Measurements from ENCODE around the gene RHBDL3. TPM values are rescaled to one million over a fixed set of nuclear protein-coding genes. Genes with fewer than 3 reads are reported as not detected.
A peak's percentile ranks its signal among the peaks of the same experiment; 100 is the strongest.
"Not testable (repeated sequence)": the region's sequence is repeated elsewhere in the genome, so short reads cannot be mapped to it uniquely, and the experiment has no call there.

RHBDL3 gene
- under 1 TPM in 1 of 2 donors, not detected in 1; 0.86 TPM for total RNA-seq
- long read RNA-seq, donor 1, result 0 reads
- long read RNA-seq, donor 2, partial matches to known transcripts, result 0 of 1 reads
- long read RNA-seq, donor 2, other reads (novel, unspliced or antisense), result 1 of 1 reads

GRCh38 chr17:32265192-32265923 lies at the start of gene RHBDL3:
Gene RHBDL3 (plus strand): TSS chr17:32265832. CDS start chr17:32266190, 358 bp downstream.
- intact Hi-C loops (cut with DNase I), result no loop called here
- no peak for DNase-seq (ENCODE audit: low spot score)

GRCh38 chr17:32222621-32223020 lies 43.0 kb upstream of the RHBDL3 start:
- DNase-seq (ENCODE audit: low spot score), result no peak
- intact Hi-C loops (cut with DNase I), result no loop called here

- intact Hi-C loops (cut with DNase I), result no loop called here
- DNase-seq (ENCODE audit: low spot score), result no peak
These were observed 41.9 kb upstream of the RHBDL3 start for GRCh38 chr17:32223703-32224102.

GRCh38 chr17:32226886-32227285 lies 38.7 kb upstream of the RHBDL3 start:
- no peak for DNase-seq (ENCODE audit: low spot score)
- intact Hi-C loops (cut with DNase I), result no loop called here

GRCh38 chr17:32227910-32228309 lies 37.7 kb upstream of the RHBDL3 start:
- no peak for DNase-seq (ENCODE audit: low spot score)
- intact Hi-C loops (cut with DNase I), result no loop called here

GRCh38 chr17:32235588-32235987 lies 30.0 kb upstream of the RHBDL3 start:
- intact Hi-C loops (cut with DNase I), result no loop called here
- no peak for DNase-seq (ENCODE audit: low spot score)

GRCh38 chr17:32239456-32239855 lies 26.2 kb upstream of the RHBDL3 start:
- DNase-seq (ENCODE audit: low spot score), result no peak
- intact Hi-C loops (cut with DNase I), result no loop called here

- intact Hi-C loops (cut with DNase I), result no loop called here
- DNase-seq (ENCODE audit: low spot score), result no peak
These were observed 24.9 kb upstream of the RHBDL3 start for GRCh38 chr17:32240750-32241149.

GRCh38 chr17:32241640-32242039 lies 24.0 kb upstream of the RHBDL3 start:
- no peak for DNase-seq (ENCODE audit: low spot score)
- intact Hi-C loops (cut with DNase I), result no loop called here

GRCh38 chr17:32249475-32249874 lies 16.2 kb upstream of the RHBDL3 start:
- DNase-seq (ENCODE audit: low spot score), result no peak
- intact Hi-C loops (cut with DNase I), result loop anchor here in 1 of 2 donors (5.0 kb wide), 1 partner anchor 1513 kb away; no protein-coding TSS in a partner anchor

- DNase-seq (ENCODE audit: low spot score), result peak; percentile 90
- intact Hi-C loops (cut with DNase I), result loop anchor here in 1 of 2 donors (5.0 kb wide), 1 partner anchor 69 kb away; no protein-coding TSS in a partner anchor
These were observed 12.5 kb upstream of the RHBDL3 start for GRCh38 chr17:32253117-32253611.

- DNase-seq (ENCODE audit: low spot score), result peak; percentile 44
- intact Hi-C loops (cut with DNase I), result no loop called here
These were observed 9.5 kb upstream of the RHBDL3 start for GRCh38 chr17:32256012-32256700.

- intact Hi-C loops (cut with DNase I), result no loop called here
- DNase-seq (ENCODE audit: low spot score), result peak; percentile 81
These were observed 9.0 kb upstream of the RHBDL3 start for GRCh38 chr17:32256701-32257019.

GRCh38 chr17:32258383-32259140 lies 7.1 kb upstream of the RHBDL3 start:
- DNase-seq (ENCODE audit: low spot score), result peak; percentile 41
- intact Hi-C loops (cut with DNase I), result no loop called here

- no peak for DNase-seq (ENCODE audit: low spot score)
- intact Hi-C loops (cut with DNase I), result no loop called here
These were observed 6.0 kb upstream of the RHBDL3 start for GRCh38 chr17:32259586-32259985.

- no peak for DNase-seq (ENCODE audit: low spot score)
- intact Hi-C loops (cut with DNase I), result no loop called here
These were observed 4.3 kb upstream of the RHBDL3 start for GRCh38 chr17:32261417-32261736.

GRCh38 chr17:32261936-32262510 lies 3.6 kb upstream of the RHBDL3 start:
- no peak for DNase-seq (ENCODE audit: low spot score)
- intact Hi-C loops (cut with DNase I), result no loop called here

- intact Hi-C loops (cut with DNase I); DNase-seq (ENCODE audit: low spot score): not testable (repeated sequence)
These were observed 2.1 kb upstream of the RHBDL3 start for GRCh38 chr17:32263515-32263914.

GRCh38 chr17:32264140-32264799 lies 1.4 kb upstream of the RHBDL3 start:
- DNase-seq (ENCODE audit: low spot score), result no peak
- intact Hi-C loops (cut with DNase I), result no loop called here
